ENCODE results near the gene OLFM1.

The OLFM1 gene

GRCh38 chr9:135090547-135090946, 3.1 kb downstream of the OLFM1 start:
- no peak for DNase-seq

GRCh38 chr9:135091545-135091944, 4.1 kb downstream of the OLFM1 start:
- DNase-seq, result no peak

GRCh38 chr9:135093111-135093510, 5.6 kb downstream of the OLFM1 start:
- peak; percentile 14 to 16 for DNase-seq

GRCh38 chr9:135093911-135094584, 6.6 kb downstream of the OLFM1 start:
- no peak for DNase-seq

- no peak for DNase-seq
These were observed 8.3 kb downstream of the OLFM1 start for GRCh38 chr9:135095470-135096407.

- no peak for DNase-seq
These were observed 9.0 kb downstream of the OLFM1 start for GRCh38 chr9:135096408-135096895.

- no peak for DNase-seq
These were observed 11.1 kb downstream of the OLFM1 start for GRCh38 chr9:135098400-135099105.

- no peak for DNase-seq
These were observed 12.1 kb downstream of the OLFM1 start for GRCh38 chr9:135099574-135099973.

- DNase-seq, result peak in 1 of 2 experiments; percentile 36
These were observed 12.8 kb downstream of the OLFM1 start for GRCh38 chr9:135100241-135100681.

GRCh38 chr9:135100725-135101410, 13.4 kb downstream of the OLFM1 start:
- DNase-seq, result no peak

- DNase-seq, result no peak
These were observed 14.0 kb downstream of the OLFM1 start for GRCh38 chr9:135101486-135101885.

- DNase-seq, result no peak
These were observed 14.5 kb downstream of the OLFM1 start for GRCh38 chr9:135101926-135102325.

GRCh38 chr9:135102331-135102730, 14.9 kb downstream of the OLFM1 start:
- DNase-seq, result no peak

GRCh38 chr9:135103001-135103446, 15.6 kb downstream of the OLFM1 start:
- DNase-seq, result no peak

- peak in 1 of 2 experiments; percentile 64 for DNase-seq
These were observed 16.6 kb downstream of the OLFM1 start for GRCh38 chr9:135103931-135104639.

GRCh38 chr9:135104761-135105160, 17.3 kb downstream of the OLFM1 start:
- DNase-seq, result no peak

GRCh38 chr9:135105211-135105745, 17.8 kb downstream of the OLFM1 start:
- no peak for DNase-seq

GRCh38 chr9:135105938-135106491, 18.5 kb downstream of the OLFM1 start:
- no peak for DNase-seq

GRCh38 chr9:135106551-135107270, 19.2 kb downstream of the OLFM1 start:
- no peak for DNase-seq

GRCh38 chr9:135107581-135108235, 20.2 kb downstream of the OLFM1 start:
- DNase-seq, result no peak
